ENCODE measurements around the gene MSL3B.
A peak's percentile ranks its signal among the peaks of the same experiment; 100 is the strongest.
"Not testable (repeated sequence)": the region's sequence is repeated elsewhere in the genome, so short reads cannot be mapped to it uniquely, and the experiment has no call there.

Gene MSL3B

GRCh38 chr2:233905945-233906344, 37.8 kb upstream of the MSL3B start:
- H3K4me3 ChIP-seq = no peak overlapping the region
- peak in 1 of 3 donors; percentile 11 for DNase-seq
- peaks cover 3% of the 10 kb centered on the region for H3K4me1 ChIP-seq (ENCODE audit: low read depth)
- TF ChIP-seq CTCF (IDR thresholded peaks at IDR 0.05) = no peak
- no peaks in the 10 kb centered on the region for H3K36me3 ChIP-seq (ENCODE audit: low read depth)
- ATAC-seq = peak; percentile 58
- no peaks in the 10 kb centered on the region for H3K9me3 ChIP-seq
- intact Hi-C loops (cut with DNase I, micrococcal nuclease) = no loop called here

DNA sequence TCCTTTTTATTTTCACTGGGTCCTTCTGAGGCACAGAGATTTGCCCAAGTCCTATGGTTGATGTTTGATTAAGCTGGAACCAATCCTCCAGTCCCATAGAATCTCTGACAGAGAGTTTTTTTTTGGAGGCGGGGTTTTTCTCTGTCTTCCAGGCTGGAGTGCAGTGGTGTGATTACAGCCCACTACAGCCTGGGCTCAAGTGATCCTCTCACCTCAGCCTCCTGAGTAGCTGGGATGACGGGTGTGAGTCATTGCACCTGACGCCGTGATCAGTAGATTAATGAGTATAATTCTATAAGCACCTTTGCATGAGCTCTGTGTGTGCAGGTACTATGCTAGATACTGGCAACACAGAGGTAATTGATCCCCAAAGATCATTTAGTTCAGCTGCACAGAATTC, 33.7 kb upstream of the MSL3B start:
- DNase-seq (no peak), ATAC-seq (no peak)
- no peak for TF ChIP-seq CTCF (IDR thresholded peaks at IDR 0.05)
- intact Hi-C loops (cut with DNase I, micrococcal nuclease) = no loop called here
- Histone ChIP-seq H3K36me3 (ENCODE audit: low read depth) (no peaks in the 10 kb centered on the region), H3K4me1 (ENCODE audit: low read depth) (peaks cover 3% of the 10 kb centered on the region), H3K9me3 (no peaks in the 10 kb centered on the region), H3K4me3 (no peak overlapping the region)

- peak in 2 of 3 donors; percentile 23 to 26 for DNase-seq
Measured at GRCh38 chr2:233901367-233901766, 33.2 kb upstream of the MSL3B start.

GRCh38 chr2:233896253-233896652, 28.1 kb upstream of the MSL3B start:
- DNase-seq; H3K4me1 ChIP-seq (ENCODE audit: low read depth); H3K9me3 ChIP-seq; intact Hi-C loops (cut with DNase I, micrococcal nuclease); H3K4me3 ChIP-seq; ATAC-seq; H3K36me3 ChIP-seq (ENCODE audit: low read depth): not testable (repeated sequence)

More at GRCh38 chr2:233901367-233901766, 33.2 kb upstream of the MSL3B start:
- H3K36me3 ChIP-seq (ENCODE audit: low read depth) = no peaks in the 10 kb centered on the region
- no peak for TF ChIP-seq CTCF (IDR thresholded peaks at IDR 0.05)
- H3K9me3 ChIP-seq = no peaks in the 10 kb centered on the region
- peaks cover 3% of the 10 kb centered on the region for H3K4me1 ChIP-seq (ENCODE audit: low read depth)
- intact Hi-C loops (cut with DNase I, micrococcal nuclease) = no loop called here
- H3K4me3 ChIP-seq = no peak overlapping the region
- ATAC-seq = peak; percentile 65

DNA sequence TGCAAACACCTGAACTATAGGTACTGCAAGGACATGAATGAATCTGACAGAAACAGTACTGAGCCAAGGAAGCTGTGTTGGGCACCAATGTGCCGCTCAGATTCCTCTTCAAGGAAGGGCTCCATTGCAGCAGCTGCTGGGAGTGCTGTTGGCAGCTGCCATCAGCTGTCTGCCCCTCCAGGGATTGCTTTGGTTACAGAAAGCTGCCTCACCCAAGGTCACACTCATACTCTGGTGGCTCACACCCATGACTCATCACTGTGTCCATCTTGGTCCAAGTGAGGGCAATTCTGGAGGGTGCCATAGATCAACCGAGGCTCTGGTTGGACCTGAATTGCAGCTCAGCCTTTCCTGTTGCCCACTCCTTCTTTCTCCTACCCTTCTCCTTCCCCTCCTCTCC, 24.6 kb upstream of the MSL3B start:
- H3K4me1 ChIP-seq (ENCODE audit: low read depth) = no peaks in the 10 kb centered on the region
- intact Hi-C loops (cut with DNase I, micrococcal nuclease) = no loop called here
- DNase-seq = no peak
- no peak for TF ChIP-seq CTCF (IDR thresholded peaks at IDR 0.05)
- H3K4me3 ChIP-seq = no peak overlapping the region
- H3K36me3 ChIP-seq (ENCODE audit: low read depth) = no peaks in the 10 kb centered on the region
- H3K9me3 ChIP-seq = no peaks in the 10 kb centered on the region
- ATAC-seq = no peak

GRCh38 chr2:233882353-233882752, 14.2 kb upstream of the MSL3B start:
- Histone ChIP-seq H3K36me3 (ENCODE audit: low read depth) (no peaks in the 10 kb centered on the region), H3K4me3 (no peak overlapping the region), H3K9me3 (peaks cover 12% of the 10 kb centered on the region), H3K4me1 (ENCODE audit: low read depth) (no peaks in the 10 kb centered on the region)
- ATAC-seq (no peak), DNase-seq (no peak)
- TF ChIP-seq CTCF (IDR thresholded peaks at IDR 0.05) = no peak
- intact Hi-C loops (cut with DNase I, micrococcal nuclease) = no loop called here

- DNase-seq; intact Hi-C loops (cut with DNase I, micrococcal nuclease); H3K4me1 ChIP-seq (ENCODE audit: low read depth); H3K36me3 ChIP-seq (ENCODE audit: low read depth); H3K4me3 ChIP-seq; ATAC-seq; H3K9me3 ChIP-seq: not testable (repeated sequence)
Measured at GRCh38 chr2:233872125-233872524, 3.9 kb upstream of the MSL3B start.
